Limb (tissue), 2 donors: Measurements from ENCODE around the gene CCS.
"Not testable (repeated sequence)": the region's sequence is repeated elsewhere in the genome, so short reads cannot be mapped to it uniquely, and the experiment has no call there.

ENCODE experiments used
- DNase-seq, 2 donors: peaks; one replicate each; pipeline ENCODE4 v3.0.0-alpha.2; 2016; ENCODE audit errors: extremely low spot score in 2 of 2

CCS gene

DNA sequence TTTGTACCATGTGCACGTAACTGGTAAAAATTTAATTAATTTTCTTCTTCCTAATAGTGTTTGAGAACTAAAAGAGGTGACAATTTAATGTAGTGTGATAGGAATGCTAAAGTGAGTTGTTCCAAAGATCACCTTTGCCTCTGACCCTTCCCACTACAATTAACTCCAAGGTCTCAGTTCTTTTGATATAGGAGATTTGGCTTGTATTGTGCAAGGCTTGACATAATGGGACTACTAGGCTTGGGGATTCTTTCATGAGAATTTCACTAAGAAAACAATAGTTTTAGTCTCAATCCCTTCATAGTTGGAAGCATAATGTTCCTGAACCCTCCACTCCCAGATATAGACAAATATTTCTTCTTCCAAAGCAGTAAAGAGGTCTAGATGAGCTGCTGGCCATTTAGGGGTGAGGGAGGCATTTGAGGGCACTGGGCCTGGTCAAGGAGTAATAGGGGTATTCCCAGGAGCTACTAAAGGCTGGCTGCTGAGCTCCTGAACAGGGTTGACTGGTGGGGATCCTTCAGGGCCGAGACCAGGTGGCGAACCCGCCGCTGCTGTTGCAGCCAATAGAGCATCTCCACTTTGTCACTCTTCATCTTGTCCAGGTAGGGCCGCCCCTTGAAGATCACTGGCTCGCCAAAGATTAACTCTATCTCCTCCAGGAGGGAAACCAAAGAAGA is 2.8 kb upstream of the CCS start:
- DNase-seq: no peak

DNA sequence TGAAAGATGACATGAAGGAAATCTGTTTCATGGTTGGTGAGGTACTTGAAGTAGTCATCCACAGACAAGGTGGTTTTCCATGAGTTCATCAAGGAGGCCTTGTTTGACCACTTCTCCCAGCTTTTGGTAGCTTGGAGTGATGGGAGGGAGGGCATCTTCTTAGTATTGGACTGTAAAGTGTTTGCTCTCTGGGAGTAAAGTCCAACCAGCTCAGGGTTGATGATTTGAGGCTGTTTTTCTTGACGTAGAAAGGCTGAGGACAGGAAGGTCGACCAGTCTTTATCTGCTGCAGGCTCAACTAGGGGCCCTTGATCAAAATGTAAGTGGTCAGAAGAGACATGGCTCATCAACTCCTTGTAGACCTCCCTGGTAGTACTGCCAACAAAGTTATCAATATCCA is 1.8 kb upstream of the CCS start:
- no peak for DNase-seq

DNA sequence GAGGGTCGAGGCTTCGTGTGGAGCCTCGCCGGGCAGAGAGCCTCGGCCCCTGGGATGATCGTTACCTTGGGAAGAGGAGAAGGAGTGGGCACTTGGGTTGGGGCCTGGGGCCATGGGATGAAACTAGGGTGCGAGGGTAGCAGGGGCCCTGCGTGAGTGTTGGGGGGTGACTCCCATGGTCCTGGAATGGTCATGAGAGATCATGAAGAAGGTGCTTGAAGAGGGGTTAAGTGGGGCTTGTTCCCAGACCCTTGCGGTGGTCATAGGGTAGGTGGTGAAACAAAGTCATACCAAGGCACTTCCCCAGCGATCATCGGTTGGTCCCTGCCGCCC is 284 bp downstream of the CCS start:
- DNase-seq: no peak

DNA sequence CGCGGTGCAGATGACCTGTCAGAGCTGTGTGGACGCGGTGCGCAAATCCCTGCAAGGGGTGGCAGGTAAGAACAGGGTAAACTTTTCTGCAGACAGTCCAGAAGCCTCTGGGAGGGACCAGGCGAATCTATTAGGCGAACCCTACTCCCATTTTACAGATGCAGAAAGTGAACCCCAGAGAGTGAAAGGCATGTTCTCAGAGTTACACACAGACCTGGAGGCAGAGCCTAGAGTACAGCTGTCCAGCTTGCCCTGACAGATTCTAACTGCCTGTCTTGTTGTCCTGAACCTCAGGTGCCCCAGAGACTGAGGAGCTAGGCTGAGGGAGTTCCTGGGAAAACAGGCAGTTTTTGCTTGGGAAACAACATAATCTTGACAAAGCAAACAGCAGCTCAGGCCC is 665 bp downstream of the CCS start:
- no peak for DNase-seq

DNA sequence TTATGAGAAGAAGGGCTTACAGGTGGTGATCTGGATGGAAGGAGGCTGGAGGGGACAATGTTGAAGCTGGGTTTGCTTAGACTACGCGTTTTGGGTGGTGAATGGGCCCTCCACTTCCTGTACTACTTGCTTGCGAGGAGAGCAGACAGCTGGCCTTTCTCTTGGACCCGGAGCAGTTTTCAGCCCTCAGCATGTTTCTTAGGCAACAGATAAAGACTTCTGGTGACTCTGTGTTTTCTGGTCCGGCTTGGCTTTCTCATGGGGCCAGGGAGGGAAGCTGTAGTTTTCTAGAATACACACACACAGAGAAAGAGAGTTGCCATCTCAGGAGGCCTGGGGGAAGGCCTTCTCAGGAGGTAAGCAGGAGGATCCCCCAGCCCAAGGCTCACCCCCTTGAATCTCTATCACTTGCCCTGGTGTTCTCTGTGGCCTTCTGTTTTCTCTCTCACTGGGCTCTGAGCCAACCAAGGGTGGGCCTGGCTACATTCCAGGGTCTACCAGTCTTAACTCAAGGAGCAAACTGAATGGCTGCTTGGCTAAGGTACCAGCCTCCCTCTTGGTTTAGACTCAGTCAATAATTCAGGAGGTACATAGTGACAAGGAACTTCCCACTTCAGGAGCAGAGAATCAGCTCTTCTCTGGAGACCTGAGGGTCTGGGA is 2.4 kb downstream of the CCS start:
- peak in 1 of 2 donors; percentile 52 for DNase-seq

DNA sequence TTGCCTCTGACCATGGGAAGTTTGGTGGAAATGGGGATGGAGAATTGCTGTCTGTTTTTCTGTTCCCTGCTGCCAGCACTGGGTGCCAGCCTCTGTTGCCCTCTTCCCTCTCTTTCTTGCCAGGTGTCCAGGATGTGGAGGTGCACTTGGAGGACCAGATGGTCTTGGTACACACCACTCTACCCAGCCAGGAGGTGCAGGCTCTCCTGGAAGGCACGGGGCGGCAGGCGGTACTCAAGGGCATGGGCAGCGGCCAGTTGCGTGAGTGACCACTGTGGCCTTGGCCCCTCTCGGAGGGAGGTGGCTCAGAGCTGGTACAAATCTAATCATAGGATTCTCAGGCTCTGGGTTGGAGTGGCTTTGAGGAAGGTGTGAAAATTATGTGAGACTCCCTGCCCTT is 6.0 kb downstream of the CCS start:
- no peak for DNase-seq

DNA sequence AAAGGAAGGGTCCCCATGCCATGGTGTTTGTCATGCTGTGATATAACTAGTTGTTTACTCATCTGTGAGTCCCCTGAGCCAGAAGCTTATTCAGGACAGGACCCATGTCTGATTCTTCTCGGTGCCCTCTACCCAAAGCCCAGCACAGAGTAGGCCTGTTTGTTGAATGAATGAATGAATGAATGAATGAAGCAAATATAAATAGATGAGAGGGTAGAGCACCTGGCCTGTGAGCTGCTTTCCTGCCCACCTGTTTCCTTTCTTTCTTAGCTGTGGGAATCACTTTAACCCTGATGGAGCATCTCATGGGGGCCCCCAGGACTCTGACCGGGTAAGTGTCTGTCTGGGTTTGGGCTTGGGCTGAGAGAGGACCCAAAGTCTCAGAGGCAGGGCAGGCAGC is 7.2 kb downstream of the CCS start:
- no peak for DNase-seq

DNA sequence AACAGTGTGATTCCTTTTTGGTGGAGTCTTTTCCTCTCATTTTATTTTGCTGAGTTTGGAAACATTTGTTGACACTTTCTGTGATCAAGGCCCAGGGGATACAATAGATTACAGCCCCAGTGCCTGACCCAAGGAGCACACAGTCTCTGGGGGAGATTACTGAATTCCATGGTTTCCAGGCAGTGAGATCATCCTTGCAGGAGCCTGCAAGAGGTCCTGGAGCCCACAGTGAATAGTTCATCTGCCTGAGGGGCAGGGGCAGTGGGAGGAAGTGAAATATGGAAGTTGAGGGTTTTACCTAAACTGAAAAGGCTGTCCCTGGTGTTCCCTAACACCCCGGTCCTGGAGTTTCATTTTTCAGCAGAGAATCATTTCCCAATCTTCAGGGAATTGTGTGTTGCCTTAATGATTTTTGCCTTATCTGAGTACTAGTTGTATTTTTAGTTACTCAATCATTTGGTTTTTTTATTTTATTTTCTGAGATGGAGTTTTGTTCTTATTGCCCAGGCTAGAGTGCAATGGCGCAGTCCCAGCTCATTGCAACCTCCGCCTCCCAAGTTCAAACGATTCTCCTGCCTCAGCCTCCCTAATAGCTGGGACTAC is 7.7 kb downstream of the CCS start:
- DNase-seq: no peak

DNA sequence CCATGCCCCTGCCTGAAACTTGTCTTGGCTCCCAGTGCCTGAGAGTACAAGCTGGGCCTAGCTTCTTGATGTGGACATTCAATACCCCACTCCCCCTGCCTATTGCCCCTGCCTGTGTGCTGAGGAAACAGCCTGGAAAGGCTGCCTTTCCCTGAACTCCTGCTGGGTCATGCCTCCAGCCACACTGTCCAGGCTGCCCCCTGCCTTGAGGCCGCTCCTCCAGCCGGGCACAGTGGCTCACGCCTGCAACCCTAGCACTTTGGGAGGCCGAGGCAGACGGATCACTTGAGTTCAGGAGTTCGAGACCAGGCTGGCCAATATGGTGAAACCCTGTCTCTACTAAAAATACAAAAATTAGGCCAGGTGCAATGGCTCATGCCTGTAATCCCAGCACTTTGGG is 10.1 kb downstream of the CCS start:
- DNase-seq: no peak

DNA sequence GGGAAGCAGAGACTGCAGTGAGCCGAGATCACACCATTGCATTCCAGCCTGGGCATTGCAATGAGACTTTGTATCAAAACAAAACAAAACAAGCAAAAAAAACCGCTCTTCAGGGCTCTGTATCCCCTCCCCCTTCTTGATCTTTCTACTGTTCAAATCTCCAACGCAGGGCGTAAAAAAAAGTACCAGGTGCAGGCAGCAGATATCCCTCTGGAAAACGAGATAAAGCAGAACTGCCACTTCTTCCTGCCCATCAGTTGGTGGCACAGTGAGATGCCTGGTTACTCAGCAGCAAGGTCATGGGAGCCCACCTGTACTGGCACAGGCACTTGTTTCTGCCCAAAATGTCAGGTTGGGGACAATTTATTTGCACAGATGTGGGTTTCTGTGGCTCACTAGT is 11.2 kb downstream of the CCS start:
- DNase-seq: no peak

DNA sequence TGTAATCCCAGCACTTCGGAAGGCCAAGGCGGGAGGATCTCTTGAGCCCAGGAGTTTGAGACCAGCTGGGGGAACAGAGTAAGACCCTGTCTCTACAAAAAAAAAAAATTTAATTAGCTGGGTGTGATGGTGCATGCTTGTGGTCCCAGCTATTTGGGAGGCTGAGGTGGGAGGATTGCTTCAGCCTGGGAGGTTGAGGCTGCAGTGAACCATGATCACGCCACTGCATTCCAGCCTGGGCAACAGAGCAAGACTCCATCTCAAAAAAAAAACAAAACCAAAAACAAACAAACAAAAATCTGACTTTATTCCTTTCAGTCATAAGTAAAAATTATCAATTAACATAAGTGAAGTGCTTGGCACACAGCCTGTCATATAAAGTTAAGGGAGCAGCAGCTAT is 13.6 kb downstream of the CCS start:
- not testable (repeated sequence) for DNase-seq

DNA sequence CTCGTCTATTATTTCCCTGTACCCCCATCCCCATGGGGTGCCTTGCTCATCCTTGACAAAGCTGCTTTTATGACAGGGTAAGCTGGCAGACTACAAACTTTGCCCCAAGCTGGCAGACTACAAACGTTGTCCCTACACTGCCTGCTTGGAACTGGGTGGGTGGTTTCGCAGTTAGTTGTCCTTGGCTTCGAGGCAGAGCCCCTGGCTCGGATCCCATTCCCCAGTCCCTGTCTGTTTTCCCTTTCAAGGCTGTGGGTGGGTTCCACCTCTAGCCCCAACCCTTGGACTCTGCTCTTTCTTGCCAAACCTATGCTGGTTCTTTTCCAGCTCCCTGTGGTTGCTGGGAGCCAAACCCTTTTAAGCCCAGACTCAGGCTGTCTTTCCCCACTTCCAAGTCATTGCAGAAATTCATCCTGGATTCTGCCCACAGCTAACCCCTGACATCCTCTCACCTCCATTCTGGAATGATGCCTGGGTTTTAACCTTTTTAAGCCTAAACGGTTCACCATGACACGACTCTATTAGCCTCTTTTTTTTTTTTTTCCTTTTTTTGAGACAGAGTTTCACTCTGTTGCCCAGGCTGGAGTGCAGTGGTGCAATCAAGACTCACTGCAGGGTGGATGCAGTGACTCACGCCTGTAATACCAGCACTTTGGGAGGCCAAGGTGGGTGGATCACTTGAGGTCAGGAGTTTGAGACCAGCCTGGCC is 14.3 kb downstream of the CCS start:
- DNase-seq: peak; percentile 34 to 76

DNA sequence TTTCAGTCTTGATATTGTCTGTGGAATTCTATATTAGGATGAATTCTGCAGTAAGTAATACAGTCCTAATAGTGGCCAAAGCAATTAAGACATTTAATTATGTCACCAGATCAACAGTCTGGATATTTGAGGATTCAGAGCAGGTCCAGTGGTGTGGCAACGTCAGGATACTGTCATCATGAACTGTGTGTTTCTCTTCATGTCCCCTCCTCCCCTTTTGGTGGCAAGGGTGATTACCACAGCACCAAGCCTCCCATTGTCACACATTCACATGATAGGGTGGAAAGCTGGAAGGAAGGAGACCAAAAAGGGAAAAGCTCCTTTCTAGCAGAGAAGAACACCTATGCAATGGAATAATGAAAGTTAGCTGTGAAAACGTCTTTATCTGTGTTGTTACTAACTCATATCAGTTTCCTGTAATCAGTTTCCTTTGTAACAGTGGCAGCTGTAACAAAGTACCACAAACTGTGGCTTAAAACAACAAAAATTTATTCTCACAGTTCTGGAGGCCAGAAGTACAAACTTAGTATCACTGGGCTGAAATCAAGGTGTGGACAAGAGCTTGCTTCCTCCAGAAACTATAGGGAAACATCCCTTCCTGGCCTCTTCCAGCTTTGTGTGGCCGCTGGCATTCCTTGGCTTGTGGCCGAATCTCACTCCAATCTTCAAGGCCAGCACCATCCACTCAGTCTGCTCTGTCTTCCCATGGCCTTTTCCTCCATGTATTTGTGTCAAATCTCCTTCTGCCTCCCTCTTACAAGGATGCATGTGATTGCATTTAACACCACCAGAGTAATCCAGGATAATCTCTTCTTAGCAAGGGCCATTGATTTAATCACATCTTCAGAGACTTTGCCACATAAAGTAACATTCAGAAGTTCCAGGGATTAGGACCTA is 17.0 kb downstream of the CCS start:
- no peak for DNase-seq

DNA sequence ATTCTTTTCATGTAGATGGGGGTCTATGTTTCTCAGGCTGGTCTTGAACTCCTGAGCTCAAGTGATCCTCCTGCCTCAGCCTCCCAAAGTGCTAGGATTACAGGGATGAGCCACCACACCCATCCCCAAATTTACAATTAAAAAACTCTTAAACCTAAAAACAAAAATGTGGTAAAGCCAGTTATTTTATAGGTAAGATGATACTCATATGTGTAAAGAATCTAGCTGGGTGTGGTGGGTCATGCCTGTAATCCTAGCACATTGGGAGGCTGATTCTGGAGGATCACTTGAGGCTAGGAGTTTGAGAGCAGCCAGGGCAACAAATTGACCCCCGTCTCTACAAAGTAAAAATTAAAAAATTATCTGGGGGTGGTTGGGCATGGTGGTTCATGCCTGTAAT is 19.5 kb downstream of the CCS start:
- no peak for DNase-seq

DNA sequence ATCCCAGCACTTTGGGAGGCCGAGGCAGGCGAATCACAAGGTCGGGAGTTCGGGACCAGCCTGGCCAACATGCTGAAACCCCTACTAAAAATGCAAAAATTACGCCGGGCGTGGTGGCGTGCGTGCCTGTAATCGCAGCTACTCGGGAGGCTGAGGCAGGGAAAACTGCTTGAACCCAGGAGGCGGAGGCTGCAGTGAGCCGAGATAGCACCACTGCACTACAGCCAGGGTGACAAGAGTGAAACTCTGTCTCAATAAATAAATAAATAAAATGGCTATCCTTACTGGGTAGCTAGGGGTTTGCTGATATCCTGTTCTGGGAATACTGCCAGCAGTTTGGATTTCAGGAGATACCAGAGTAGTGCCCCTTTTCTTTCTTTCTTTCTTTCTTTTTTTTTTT is 21.1 kb downstream of the CCS start:
- no peak for DNase-seq

DNA sequence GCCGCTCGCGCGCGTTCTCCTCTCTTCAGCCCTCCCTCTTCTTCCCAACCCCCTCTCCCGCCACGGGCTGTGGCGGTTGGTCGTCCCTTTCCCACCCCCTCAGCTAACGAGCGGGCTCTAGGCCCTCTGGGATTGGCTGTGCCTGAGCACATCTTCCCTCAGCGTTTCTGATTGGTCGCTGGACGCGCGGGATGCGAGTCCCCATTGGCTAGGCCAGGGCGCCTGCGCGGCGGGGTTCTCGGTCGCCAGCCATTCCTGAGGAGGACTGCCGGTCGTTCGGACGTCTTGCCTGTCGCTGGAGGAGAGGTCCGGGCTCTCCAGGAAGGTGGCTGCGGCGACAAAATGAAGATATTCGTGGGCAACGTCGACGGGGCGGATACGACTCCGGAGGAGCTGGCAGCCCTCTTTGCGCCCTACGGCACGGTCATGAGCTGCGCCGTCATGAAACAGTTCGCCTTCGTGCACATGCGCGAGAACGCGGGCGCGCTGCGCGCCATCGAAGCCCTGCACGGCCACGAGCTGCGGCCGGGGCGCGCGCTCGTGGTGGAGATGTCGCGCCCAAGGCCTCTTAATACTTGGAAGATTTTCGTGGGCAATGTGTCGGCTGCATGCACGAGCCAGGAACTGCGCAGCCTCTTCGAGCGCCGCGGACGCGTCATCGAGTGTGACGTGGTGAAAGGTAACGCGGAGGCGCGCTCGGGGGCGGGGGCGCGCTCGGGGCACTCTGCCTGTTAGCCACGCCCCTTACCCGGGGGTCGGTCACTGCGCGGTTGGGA is 23.6 kb downstream of the CCS start, which contains the start of gene RBM14:
Gene RBM14 (plus strand): TSS at position 252 of the 776 bp plus-strand sequence. CDS start 91 bp downstream, at position 343.
- peak; percentile 98 to 99 for DNase-seq

DNA sequence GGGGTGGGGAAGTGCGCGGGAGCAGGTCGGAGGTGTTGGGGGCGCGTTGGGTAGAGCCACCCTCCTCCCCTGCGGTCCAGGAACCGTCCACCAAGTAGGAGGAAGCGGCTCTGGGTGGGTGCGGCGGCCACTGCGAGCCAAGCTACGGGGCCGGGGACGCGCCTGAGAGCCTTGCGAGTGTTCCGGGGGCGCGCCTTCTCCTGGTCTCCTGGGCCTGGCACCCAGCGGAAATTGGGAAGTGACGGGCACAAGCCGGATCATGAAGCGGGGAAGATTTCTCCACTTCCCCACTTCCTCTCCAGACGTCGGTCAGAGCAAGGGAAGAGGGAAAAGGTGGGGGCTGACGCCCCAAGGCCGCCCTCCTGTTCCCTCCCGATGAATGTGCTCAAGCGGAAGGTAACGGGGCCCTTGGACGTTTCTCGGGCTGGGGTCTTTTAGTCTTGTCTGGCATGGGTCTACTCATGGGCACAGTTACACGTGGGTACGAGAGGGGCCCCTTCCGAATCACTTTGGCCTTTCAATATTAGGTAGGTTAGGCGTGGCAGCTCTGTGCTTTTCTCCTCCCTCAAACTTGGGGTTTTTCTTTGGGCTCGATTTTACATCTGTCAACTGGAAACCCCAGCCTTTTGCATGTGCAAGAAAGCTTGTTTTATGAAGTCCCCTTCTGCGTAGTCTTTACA is 24.3 kb downstream of the CCS start:
- no peak for DNase-seq

DNA sequence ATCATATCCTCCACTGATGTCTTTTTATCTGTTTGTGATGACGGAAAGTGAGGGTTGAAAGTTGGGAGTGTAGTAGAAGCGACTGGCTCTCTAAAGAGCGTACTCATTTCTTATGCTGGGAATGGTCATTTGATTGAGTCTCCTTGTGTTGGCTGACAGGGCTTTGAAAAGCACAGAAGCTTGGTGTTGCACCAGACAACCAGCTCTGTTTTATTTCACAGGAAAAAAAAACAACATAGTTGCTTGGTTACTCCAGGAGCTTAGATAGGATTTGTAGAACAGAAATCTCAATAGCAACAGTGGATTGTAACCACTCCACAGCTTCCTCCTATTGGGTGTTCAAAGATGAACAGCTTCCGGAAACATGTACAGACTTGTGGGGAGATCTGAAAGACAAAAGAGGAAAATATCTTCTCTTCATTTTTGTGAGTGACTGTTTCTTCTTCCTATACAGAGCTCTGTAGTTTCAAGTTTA is 26.1 kb downstream of the CCS start:
- no peak for DNase-seq

DNA sequence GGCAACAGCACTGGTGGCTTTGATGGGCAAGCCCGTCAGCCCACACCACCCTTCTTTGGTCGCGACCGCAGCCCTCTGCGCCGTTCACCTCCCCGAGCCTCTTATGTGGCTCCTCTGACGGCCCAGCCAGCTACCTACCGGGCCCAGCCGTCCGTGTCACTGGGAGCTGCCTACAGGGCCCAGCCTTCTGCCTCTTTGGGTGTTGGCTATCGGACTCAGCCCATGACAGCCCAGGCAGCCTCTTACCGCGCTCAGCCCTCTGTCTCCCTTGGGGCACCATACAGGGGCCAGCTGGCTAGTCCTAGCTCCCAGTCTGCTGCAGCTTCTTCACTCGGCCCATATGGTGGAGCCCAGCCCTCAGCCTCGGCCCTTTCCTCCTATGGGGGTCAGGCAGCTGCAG is 31.5 kb downstream of the CCS start:
- DNase-seq: no peak
